ENCODE data around the gene BEST1.

Gene BEST1

GRCh38 chr11:61950035-61950547, at the start of gene BEST1:
TSS of gene BEST1 (plus strand) at chr11:61950351. CDS start at chr11:61951807, 1,456 bp downstream.
- DNase-seq = no peak

GRCh38 chr11:61901397-61901796, 48.8 kb upstream of the BEST1 start:
- no peak for DNase-seq

GRCh38 chr11:61902313-61902712, 47.8 kb upstream of the BEST1 start:
- DNase-seq = no peak

- DNase-seq = no peak
Measured at GRCh38 chr11:61903845-61904244, 46.3 kb upstream of the BEST1 start.

GRCh38 chr11:61904539-61905048, 45.6 kb upstream of the BEST1 start:
- no peak for DNase-seq

- DNase-seq = no peak
Measured at GRCh38 chr11:61905067-61905696, 45.0 kb upstream of the BEST1 start.

- no peak for DNase-seq
Measured at GRCh38 chr11:61905801-61906521, 44.2 kb upstream of the BEST1 start.

GRCh38 chr11:61906522-61906909, 43.6 kb upstream of the BEST1 start:
- no peak for DNase-seq

- DNase-seq = no peak
Measured at GRCh38 chr11:61907282-61907681, 42.9 kb upstream of the BEST1 start.

GRCh38 chr11:61907871-61908729, 42.1 kb upstream of the BEST1 start:
- no peak for DNase-seq

GRCh38 chr11:61908730-61909316, 41.3 kb upstream of the BEST1 start:
- DNase-seq = no peak

- no peak for DNase-seq
Measured at GRCh38 chr11:61910187-61911127, 39.7 kb upstream of the BEST1 start.

- no peak for DNase-seq
Measured at GRCh38 chr11:61911128-61911700, 38.9 kb upstream of the BEST1 start.

- DNase-seq = no peak
Measured at GRCh38 chr11:61911701-61912529, 38.2 kb upstream of the BEST1 start.

GRCh38 chr11:61912530-61912898, 37.6 kb upstream of the BEST1 start:
- DNase-seq = no peak

- DNase-seq = no peak
Measured at GRCh38 chr11:61912991-61913698, 37.0 kb upstream of the BEST1 start.

- no peak for DNase-seq
Measured at GRCh38 chr11:61913699-61914395, 36.3 kb upstream of the BEST1 start.

- no peak for DNase-seq
Measured at GRCh38 chr11:61914471-61915171, 35.5 kb upstream of the BEST1 start.

All from stimulated activated CD4-positive, alpha-beta T cell treated with anti-CD3 and anti-CD28 coated beads, Interleukin-4, amount 100 ng/mL, for 24 hours (primary cell).